ENCODE results near the gene DIAPH2. TPM values are rescaled to one million over a fixed set of nuclear protein-coding genes. Genes with fewer than 3 reads are reported as not detected.

Gene DIAPH2
- total and polyA plus RNA-seq, 9 of the 15 experiments (the other 6 are each of a cell fraction or from before 2014, with no cell fraction given), result 0.01 to 0.18 (median 0.07) TPM; not detected in 1

- H3K9me3 ChIP-seq (replicated peaks; ENCODE audit: control insufficient read depth, insufficient read depth, low read depth, low read length), result no peaks in the 10 kb centered on the region
- DNase-seq (ENCODE audit: extremely low read depth in 1 of 4, low spot score in 3 of 4) (no peak), ATAC-seq (no peak), FAIRE-seq (no peak)
- H3K4me1 ChIP-seq (replicated peaks in 1 of 2; ENCODE audit: control insufficient read depth in 2 of 2, insufficient read depth in 2 of 2, low read length in 2 of 2), result no peaks in the 10 kb centered on the region
- no peak overlapping the region for H3K9ac ChIP-seq (ENCODE audit: insufficient read depth in 1 of 2, low read depth in 2 of 2, low read length in 2 of 2)
- TF ChIP-seq ZNF586 (CRISPR knock-in tag; conservative IDR thresholded peaks at IDR 0.05) (no peak), ZNF79 (CRISPR knock-in tag; IDR thresholded peaks at IDR 0.05; ENCODE audit: low read depth) (no peak)
- intact Hi-C loops (cut with micrococcal nuclease) (no loop called here), in situ Hi-C loops (cut with MboI) (no loop called here)
- no peak overlapping the region for H3K4me3 ChIP-seq
- H3K27ac ChIP-seq (ENCODE audit: extremely low read depth, low read depth, low read length), result no peak overlapping the region
- CTCF ChIA-PET (ENCODE audit: low intra/inter-chr PET ratio), result no interaction called here
- H4K20me1 ChIP-seq (replicated peaks; ENCODE audit: control insufficient read depth, insufficient read depth, low read length), result no peaks in the 10 kb centered on the region
- no peaks in the 10 kb centered on the region for H3K79me2 ChIP-seq (ENCODE audit: control insufficient read depth, insufficient read depth, low read length)
- no peaks in the 10 kb centered on the region for H3K9me1 ChIP-seq (ENCODE audit: control insufficient read depth, insufficient read depth, low read length)
- H3K27me3 ChIP-seq (ENCODE audit: control insufficient read depth in 2 of 2, insufficient read depth in 2 of 2, low read length in 2 of 2), result no peaks in the 10 kb centered on the region
- no peak overlapping the region for H3K4me2 ChIP-seq (ENCODE audit: insufficient read depth, low read length)
- no peaks in the 10 kb centered on the region for H3K36me3 ChIP-seq (ENCODE audit: control insufficient read depth, insufficient read depth, low read length)
- no TSS peak for BruUV-seq (replicated peaks)
- 4% methylated on average over 2 of the region's 6 CpGs for WGBS (ENCODE audit: insufficient coverage, low coverage, missing lambda C conversion rate)
- POLR2A ChIA-PET, result no interaction called here
- H2AFZ ChIP-seq (ENCODE audit: low read depth, low read length), result no peak overlapping the region
These were observed 786.4 kb downstream of the DIAPH2 start for GRCh38 chrX:97471071-97471470.

- intact Hi-C loops (cut with micrococcal nuclease) (no loop called here), in situ Hi-C loops (cut with MboI) (no loop called here)
- ChIA-PET CTCF (ENCODE audit: low intra/inter-chr PET ratio) (no interaction called here), POLR2A (no interaction called here)
- TF ChIP-seq PTBP1 (IDR thresholded peaks at IDR 0.05; ENCODE audit: low read depth, low read length), result no peak
- no peak for TF ChIP-seq KLF1 (tag; IDR thresholded peaks at IDR 0.05)
- TF ChIP-seq ZNF780A (CRISPR knock-in tag; IDR thresholded peaks at IDR 0.05), result no peak
- TF ChIP-seq TSC22D4 (tag; IDR thresholded peaks at IDR 0.05), result no peak
- no peak for TF ChIP-seq CHD1 (IDR thresholded peaks at IDR 0.05; ENCODE audit: low read length)
- TF ChIP-seq MAFK (IDR thresholded peaks at IDR 0.05; ENCODE audit: low read length), result no peak
- no peak for TF ChIP-seq RBM22 (IDR thresholded peaks at IDR 0.05; ENCODE audit: low read depth, low read length, poor library complexity, severe bottlenecking)
- Histone ChIP-seq H3K9ac (ENCODE audit: insufficient read depth in 1 of 2, low read depth in 2 of 2, low read length in 2 of 2) (no peak overlapping the region), H4K20me1 (replicated peaks; ENCODE audit: control insufficient read depth, insufficient read depth, low read length) (no peaks in the 10 kb centered on the region), H3K9me1 (ENCODE audit: control insufficient read depth, insufficient read depth, low read length) (no peaks in the 10 kb centered on the region), H3K9me3 (replicated peaks; ENCODE audit: control insufficient read depth, insufficient read depth, low read depth, low read length) (no peaks in the 10 kb centered on the region), H3K79me2 (ENCODE audit: control insufficient read depth, insufficient read depth, low read length) (no peaks in the 10 kb centered on the region), H3K27ac (ENCODE audit: extremely low read depth, low read depth, low read length) (no peak overlapping the region), H3K4me3 (no peak overlapping the region), H3K36me3 (ENCODE audit: control insufficient read depth, insufficient read depth, low read length) (no peaks in the 10 kb centered on the region), H3K4me2 (ENCODE audit: insufficient read depth, low read length) (no peak overlapping the region), H3K4me1 (replicated peaks in 1 of 2; ENCODE audit: control insufficient read depth in 2 of 2, insufficient read depth in 2 of 2, low read length in 2 of 2) (no peaks in the 10 kb centered on the region), H3K27me3 (ENCODE audit: control insufficient read depth in 2 of 2, insufficient read depth in 2 of 2, low read length in 2 of 2) (no peaks in the 10 kb centered on the region), H2AFZ (ENCODE audit: low read depth, low read length) (no peak overlapping the region)
- no peak for FAIRE-seq
- ATAC-seq, result no peak
- WGBS (ENCODE audit: insufficient coverage, low coverage, missing lambda C conversion rate), result 9% methylated on average over 3 of the region's 3 CpGs
- BruUV-seq (replicated peaks), result no TSS peak
- no peak for DNase-seq (ENCODE audit: extremely low read depth in 1 of 4, low spot score in 3 of 4)
These were observed 790.3 kb downstream of the DIAPH2 start for GRCh38 chrX:97474933-97475332.
